SH-SY5Y (cell line): ENCODE results near the gene ROBO1.

ENCODE experiments used
- GATA2 ChIP-seq: IDR thresholded peaks from 2 replicates; pipeline ENCODE4 v1.6.1; 2011; ENCODE audit warnings: mild to moderate bottlenecking, low read depth, low read length
- GATA3 ChIP-seq: IDR thresholded peaks from 2 replicates; pipeline ENCODE4 v1.6.1; 2011; ENCODE audit warnings: low read depth, mild to moderate bottlenecking, low read length, moderate library complexity

ROBO1 gene

DNA sequence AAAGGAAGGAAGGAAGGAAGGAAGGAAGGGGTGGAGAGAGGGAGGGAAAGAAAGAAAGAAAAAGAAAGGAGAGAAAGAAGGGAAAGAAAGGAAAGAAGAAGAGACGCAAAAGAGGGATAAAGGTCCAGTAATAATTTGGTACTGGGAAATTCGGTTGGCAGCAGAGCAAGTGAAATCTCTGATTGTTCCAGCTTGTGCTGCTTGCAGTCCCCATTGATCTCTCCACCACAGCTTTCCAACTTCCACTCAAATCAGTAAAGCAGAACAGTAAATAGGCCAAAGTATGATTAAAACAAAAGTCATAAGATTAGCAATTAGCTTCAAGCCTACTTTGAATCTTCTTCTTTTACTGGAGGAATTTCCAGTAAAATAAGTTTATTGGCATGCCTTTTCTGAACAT, 357.2 kb downstream of the ROBO1 start:
- TF ChIP-seq GATA3 (no peak), GATA2 (no peak)

GRCh38 chr3:79410136-79410535, 357.7 kb downstream of the ROBO1 start:
- no peak for TF ChIP-seq GATA3
- no peak for TF ChIP-seq GATA2

DNA sequence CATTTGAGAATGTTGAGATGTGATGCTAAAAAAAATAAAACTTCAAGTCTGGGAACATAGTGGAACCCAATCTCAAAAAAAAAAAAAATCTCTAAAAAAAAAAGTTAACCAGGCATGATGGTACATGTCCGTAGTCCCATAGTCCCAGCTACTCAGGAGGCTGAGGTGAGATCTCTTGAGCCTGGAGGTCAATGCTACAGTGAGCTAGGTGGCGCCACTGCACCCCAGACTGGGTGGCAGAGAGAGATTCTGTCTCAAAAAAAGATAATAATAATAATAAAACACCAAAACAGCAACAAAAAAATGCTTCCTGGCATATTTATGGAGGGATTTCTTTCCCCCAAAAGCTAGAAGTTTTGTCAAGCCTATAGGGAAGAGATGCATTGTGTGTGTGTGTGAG, 361.6 kb downstream of the ROBO1 start:
- no peak for TF ChIP-seq GATA2
- no peak for TF ChIP-seq GATA3

GRCh38 chr3:79405183-79405582, 362.6 kb downstream of the ROBO1 start:
- no peak for TF ChIP-seq GATA3
- TF ChIP-seq GATA2, result no peak

DNA sequence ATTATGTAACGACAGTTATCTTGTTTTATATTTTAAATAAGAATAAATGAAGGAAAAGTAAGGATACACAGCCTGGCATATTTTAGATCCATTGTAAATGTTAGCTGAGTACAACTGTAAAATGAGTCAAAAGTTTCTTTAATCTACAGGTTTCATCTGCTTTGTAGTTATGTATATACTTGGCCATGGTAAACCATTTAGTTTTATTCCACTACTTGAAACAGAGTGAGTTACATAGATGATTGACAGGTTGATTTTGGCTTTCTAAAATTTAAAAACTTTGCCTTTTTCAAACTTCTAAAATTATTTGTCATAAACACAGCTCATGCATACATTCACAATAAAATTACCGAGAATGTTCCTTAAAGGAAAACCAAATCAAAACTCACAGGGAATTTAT, 371.2 kb downstream of the ROBO1 start:
- no peak for TF ChIP-seq GATA2
- TF ChIP-seq GATA3, result no peak

DNA sequence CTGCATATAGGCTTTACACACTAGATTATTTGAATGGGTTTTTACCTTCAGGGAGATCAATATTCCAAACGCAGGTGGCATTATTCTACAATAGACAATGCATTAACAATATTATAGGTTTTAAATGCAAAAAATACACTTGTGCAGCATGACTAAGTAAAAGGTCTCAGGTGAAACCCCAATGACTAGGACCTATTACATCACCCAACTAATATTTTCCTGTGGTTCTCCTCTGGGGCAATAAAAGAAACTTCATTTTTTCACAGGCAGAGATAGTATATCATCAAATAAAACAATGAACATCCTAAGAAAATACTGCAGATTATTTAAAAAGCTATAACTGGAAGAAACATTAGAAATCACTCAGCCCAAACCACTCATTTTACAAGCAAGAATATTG, 375.3 kb downstream of the ROBO1 start:
- TF ChIP-seq GATA3 (no peak), GATA2 (no peak)

DNA sequence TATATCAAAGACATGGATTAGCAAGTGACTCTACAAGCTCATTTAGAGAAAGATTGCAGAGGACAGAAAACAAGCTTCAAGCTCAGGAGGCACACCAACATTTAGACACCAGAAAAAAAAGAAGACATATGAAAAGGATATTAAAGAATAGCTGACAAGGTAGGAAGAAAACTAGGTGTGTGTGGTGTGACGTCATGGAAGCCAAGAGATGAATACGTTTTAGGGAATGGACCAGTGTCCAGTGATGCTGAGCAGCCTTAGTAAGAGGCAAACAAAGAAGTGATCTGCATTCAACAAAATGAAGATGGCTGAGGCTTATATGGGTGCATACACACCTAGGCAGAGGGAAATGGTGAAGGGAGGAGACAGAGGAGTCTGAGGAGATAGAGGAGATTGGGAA, 377.4 kb downstream of the ROBO1 start:
- TF ChIP-seq GATA3 (no peak), GATA2 (no peak)

DNA sequence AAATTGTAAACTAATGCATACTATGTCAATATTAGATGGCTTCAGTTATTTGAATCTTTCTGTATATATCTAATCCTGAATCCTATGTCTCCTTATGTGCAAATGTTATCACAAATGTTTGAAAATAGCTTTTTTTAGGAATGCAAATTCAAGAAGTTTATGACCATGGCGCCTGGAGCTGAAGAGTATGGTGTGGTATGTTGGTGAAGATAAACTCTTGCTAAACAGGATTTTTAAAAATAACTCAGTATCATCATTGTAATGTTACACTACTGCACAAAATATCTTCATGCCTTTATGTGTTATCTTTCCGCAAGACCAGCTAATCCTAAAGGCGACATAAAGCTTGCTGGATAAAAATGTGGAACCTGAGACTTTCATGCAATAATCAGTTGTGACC, 382.6 kb downstream of the ROBO1 start:
- no peak for TF ChIP-seq GATA2
- TF ChIP-seq GATA3, result no peak

DNA sequence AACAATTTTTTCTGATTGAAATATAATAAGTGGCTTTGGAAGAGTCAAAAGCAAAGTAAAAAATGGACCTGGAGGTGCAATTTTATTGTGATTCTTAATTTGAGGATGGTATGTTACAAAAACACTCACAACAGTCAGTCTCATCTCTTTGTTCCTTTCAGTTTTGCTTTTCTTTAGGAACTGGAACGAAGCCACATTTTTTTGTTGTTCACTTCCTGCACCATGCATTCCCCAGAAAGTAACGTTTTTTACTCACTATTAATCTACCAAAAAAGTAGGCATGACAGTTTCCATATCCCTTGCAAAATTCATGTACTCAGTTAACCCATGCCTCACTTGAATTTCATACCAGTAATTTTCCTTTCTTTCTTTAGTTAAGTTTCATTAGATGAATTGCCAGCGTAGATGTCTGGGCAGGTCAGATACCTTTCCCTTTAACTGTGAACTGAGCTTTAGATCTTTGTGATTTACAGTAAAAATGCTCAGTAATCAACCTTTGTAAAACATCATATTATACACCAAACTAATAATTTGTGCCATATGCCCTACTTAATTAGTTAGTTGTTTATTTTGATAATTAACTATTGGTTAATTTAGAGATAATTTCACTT, 384.3 kb downstream of the ROBO1 start:
- TF ChIP-seq GATA3 (no peak), GATA2 (no peak)

DNA sequence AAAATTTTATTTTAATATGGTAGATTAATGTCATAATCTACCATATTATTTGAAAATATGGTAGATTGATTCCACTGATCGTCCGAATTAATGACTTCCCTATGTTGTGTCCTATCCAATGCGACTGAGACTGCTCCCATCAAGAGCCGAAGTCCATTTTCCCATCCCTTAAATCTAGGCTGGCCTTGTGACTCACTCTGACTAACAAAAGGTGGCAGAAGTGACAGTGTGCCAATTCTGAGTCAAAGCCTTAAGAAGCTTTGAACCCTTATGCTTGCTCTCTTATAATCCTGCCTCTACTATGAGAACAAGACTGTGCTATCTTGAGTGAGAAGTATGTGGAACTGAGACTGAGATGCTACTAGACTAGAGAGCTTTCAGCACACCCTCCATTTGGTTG, 387.2 kb downstream of the ROBO1 start:
- no peak for TF ChIP-seq GATA2

DNA sequence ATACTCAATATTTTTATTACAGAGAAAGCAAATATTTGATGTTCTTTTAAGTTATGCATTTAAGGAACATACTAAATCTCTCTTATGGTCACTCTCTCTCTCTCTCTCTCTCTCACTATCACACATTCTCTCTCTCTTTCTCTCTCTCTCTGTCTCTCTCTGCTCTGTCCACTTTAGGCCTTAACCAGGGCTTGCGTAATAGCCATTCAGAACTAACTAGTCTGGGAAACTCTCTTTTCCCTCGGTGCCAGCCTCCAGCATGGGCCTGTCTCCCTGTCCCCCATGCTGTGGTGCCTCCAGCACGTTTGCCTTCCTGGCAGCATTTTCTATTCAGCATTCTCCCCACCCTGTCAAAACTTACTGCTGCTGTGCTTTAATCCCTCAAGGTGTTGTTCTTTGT, 389.7 kb downstream of the ROBO1 start:
- TF ChIP-seq GATA2, result no peak

DNA sequence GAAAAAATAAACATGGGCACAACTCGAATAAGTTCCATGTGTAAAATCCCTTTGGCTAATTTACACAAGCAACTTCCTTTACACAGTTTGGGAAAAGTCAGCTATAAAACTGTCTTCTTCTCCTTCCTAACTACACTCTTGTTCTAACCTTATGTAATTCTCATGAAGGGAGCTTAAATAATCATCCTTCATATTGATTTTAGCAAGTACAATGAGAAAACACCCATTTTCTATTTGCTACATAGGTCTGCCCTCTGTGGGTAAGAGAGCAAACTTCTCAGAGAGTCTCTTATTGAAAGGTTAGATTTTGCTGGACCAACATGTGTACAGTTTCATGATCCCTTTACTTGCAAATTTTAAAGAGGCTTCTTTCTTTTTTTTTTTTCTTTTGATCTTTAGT, 398.5 kb downstream of the ROBO1 start:
- TF ChIP-seq GATA3, result no peak
- TF ChIP-seq GATA2, result no peak

GRCh38 chr3:79368403-79368802, 399.4 kb downstream of the ROBO1 start:
- TF ChIP-seq GATA3 (no peak), GATA2 (no peak)

DNA sequence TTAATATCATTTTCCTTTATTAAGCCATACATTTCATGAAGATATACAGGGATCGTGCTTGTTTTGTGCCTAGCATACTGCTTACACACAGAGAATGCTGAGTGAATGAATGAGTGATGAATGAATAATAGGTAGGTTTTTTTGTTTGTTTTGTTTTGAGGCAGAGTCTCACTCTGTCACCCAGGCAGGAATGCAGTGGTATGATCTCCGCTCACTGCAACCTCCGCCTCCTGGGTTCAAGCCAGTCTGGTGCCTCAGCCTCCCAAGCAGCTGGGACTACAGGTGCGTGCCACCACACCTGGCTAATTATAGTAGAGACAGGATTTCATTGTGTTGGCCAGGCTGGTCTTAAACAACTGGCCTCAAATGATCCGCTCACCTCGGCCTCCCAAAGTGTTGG, 400.0 kb downstream of the ROBO1 start:
- TF ChIP-seq GATA3 (no peak), GATA2 (no peak)

DNA sequence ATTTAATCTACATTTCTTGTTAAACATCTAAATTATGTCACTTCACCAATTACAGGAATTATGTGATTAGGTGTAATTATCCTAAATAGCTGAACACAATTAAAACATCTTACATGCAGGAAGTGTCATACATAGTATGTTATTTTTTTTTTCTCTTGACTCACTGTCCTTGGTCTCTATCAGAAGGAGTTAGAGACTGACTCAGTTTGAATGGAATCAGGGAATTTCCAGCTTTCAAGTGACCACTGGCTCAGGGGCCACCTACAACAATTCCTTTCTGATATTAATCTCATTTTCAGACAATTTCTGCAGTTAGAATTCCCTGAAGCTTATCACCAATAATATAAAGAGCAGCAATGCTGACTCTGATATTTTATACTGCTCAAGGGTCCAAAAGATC, 400.7 kb downstream of the ROBO1 start:
- TF ChIP-seq GATA3 (no peak), GATA2 (no peak)

DNA sequence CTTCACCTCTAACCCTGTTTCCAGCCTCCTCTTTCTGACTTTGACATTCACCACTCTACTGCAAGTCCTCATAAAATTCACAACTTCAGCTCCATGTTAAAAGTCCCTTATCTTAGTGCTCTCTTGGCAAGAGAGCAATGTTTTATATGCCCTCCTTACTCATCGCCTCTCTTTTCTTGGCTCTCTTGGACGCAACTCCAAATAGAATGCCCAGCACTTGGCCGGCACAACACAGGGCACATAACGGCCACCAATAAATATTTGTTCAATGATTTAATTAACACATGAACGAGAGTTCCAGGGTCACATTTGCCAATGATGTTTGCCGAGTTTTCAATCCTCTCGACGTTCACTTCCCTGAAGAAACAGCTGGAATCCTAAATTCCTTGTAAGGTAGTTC, 401.4 kb downstream of the ROBO1 start:
- no peak for TF ChIP-seq GATA3
- TF ChIP-seq GATA2, result no peak
